Measurements from ENCODE around the gene PLA2G6.

The PLA2G6 gene

DNA sequence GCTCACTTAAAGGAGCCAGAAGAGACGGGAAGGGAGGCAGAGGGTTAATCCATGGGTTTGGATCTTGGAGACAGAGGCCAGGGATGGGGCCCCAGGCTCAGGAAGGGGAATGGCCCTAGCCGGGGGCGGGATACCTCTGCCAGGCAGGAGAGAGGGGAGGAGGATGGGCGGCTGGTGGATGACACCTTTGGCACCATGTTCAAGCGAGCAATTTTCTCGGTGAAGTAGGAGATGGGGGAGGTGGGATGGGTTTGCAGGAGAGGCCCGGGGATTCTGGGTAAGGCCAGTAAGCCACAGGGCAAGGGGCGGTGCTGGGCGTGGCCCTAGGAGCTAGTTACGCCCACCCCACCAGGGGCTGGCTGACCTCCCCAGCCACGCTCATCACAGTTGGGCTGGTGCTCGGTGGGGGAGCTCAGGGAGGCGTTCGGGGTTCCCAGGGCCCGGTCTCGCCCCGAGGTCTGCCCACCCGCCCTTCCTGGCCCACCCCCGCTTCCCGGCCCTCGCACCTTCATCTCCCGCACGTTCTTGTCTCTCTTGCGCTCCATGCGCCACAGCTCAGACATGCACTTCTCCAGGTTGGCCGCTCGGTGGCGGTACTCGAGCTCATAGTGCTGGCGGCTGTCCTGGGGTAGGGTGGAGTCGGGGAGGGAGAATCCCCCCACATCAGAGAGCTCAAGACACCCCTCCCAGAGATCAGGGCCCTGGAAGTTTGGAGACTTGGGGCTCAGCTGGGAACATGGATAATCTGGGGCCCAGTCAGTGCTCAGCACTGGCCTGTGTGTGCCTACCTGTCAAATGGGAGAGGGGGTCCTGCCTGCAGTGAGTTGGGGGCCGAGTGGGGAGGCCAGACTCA is 83.8 kb downstream of the PLA2G6 start:
- TF ChIP-seq SIN3A (IDR thresholded peaks at IDR 0.05; ENCODE audit: borderline replicate concordance, insufficient read depth, low read length) (no peak), FOXP2 (optimal IDR thresholded peaks at IDR 0.05; ENCODE audit: borderline replicate concordance, extremely low read depth, extremely low read length, insufficient read depth) (no peak), TAF1 (IDR thresholded peaks at IDR 0.05; ENCODE audit: borderline replicate concordance, insufficient read depth, low read length) (no peak), POLR2AphosphoS5 (IDR thresholded peaks at IDR 0.05; ENCODE audit: low read depth, low read length) (no peak)
- TF ChIP-seq, protein P1, sequence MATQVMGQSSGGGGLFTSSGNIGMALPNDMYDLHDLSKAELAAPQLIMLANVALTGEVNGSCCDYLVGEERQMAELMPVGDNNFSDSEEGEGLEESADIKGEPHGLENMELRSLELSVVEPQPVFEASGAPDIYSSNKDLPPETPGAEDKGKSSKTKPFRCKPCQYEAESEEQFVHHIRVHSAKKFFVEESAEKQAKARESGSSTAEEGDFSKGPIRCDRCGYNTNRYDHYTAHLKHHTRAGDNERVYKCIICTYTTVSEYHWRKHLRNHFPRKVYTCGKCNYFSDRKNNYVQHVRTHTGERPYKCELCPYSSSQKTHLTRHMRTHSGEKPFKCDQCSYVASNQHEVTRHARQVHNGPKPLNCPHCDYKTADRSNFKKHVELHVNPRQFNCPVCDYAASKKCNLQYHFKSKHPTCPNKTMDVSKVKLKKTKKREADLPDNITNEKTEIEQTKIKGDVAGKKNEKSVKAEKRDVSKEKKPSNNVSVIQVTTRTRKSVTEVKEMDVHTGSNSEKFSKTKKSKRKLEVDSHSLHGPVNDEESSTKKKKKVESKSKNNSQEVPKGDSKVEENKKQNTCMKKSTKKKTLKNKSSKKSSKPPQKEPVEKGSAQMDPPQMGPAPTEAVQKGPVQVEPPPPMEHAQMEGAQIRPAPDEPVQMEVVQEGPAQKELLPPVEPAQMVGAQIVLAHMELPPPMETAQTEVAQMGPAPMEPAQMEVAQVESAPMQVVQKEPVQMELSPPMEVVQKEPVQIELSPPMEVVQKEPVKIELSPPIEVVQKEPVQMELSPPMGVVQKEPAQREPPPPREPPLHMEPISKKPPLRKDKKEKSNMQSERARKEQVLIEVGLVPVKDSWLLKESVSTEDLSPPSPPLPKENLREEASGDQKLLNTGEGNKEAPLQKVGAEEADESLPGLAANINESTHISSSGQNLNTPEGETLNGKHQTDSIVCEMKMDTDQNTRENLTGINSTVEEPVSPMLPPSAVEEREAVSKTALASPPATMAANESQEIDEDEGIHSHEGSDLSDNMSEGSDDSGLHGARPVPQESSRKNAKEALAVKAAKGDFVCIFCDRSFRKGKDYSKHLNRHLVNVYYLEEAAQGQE (IDR thresholded peaks at IDR 0.05; ENCODE audit: insufficient read depth in 1 of 2, low read depth in 2 of 2, low read length in 2 of 2): no peak

DNA sequence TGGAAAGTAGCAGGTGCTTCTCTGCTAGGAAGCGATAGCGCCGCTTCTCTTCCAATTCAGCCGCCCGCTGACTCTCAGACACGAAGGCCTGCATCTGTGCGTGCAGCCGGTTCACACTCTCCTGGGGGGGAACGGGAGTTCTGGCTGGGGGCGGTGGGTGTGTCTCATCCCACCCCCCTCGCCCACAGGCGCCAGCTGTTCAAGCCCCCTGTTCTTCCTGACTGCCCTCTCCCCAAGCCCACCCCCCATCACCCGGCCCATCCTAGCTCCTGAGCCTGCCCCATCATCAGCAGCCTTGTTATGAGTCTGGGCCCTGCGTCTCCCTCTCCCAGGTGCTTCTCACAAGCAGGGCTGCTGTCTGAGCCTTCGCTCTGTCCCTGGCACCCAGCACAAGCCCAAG is 84.6 kb downstream of the PLA2G6 start:
- TF ChIP-seq SIN3A (IDR thresholded peaks at IDR 0.05; ENCODE audit: borderline replicate concordance, insufficient read depth, low read length): no peak
- TF ChIP-seq POLR2AphosphoS5 (IDR thresholded peaks at IDR 0.05; ENCODE audit: low read depth, low read length): no peak
- no peak for TF ChIP-seq TAF1 (IDR thresholded peaks at IDR 0.05; ENCODE audit: borderline replicate concordance, insufficient read depth, low read length)
- TF ChIP-seq, protein P1 (IDR thresholded peaks at IDR 0.05; ENCODE audit: insufficient read depth in 1 of 2, low read depth in 2 of 2, low read length in 2 of 2): no peak
- no peak for TF ChIP-seq FOXP2 (optimal IDR thresholded peaks at IDR 0.05; ENCODE audit: borderline replicate concordance, extremely low read depth, extremely low read length, insufficient read depth)

DNA sequence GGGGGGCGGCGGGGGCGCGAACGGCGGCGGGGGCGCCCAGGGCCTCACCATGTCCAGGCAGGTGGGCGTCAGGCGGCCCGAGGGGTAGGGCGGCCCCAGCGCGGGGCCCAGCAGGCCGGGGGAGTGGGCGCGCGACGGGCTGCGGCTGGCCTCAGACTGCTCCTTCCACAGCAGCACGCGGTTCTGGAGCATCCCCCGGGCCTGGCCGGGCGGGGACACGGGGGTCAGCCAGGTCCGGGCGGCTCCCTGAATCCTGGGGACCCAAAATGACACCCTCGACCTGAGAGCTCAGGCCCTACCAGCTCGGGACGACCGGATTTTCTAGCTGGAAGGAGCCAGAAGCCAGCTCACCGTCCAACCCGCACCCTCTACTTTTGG is 92.2 kb downstream of the PLA2G6 start:
- TF ChIP-seq, protein P1 (IDR thresholded peaks at IDR 0.05; ENCODE audit: insufficient read depth in 1 of 2, low read depth in 2 of 2, low read length in 2 of 2): no peak
- TF ChIP-seq SIN3A (IDR thresholded peaks at IDR 0.05; ENCODE audit: borderline replicate concordance, insufficient read depth, low read length): no peak
- TF ChIP-seq POLR2AphosphoS5 (IDR thresholded peaks at IDR 0.05; ENCODE audit: low read depth, low read length): no peak
- no peak for TF ChIP-seq TAF1 (IDR thresholded peaks at IDR 0.05; ENCODE audit: borderline replicate concordance, insufficient read depth, low read length)
- no peak for TF ChIP-seq FOXP2 (optimal IDR thresholded peaks at IDR 0.05; ENCODE audit: borderline replicate concordance, extremely low read depth, extremely low read length, insufficient read depth)

DNA sequence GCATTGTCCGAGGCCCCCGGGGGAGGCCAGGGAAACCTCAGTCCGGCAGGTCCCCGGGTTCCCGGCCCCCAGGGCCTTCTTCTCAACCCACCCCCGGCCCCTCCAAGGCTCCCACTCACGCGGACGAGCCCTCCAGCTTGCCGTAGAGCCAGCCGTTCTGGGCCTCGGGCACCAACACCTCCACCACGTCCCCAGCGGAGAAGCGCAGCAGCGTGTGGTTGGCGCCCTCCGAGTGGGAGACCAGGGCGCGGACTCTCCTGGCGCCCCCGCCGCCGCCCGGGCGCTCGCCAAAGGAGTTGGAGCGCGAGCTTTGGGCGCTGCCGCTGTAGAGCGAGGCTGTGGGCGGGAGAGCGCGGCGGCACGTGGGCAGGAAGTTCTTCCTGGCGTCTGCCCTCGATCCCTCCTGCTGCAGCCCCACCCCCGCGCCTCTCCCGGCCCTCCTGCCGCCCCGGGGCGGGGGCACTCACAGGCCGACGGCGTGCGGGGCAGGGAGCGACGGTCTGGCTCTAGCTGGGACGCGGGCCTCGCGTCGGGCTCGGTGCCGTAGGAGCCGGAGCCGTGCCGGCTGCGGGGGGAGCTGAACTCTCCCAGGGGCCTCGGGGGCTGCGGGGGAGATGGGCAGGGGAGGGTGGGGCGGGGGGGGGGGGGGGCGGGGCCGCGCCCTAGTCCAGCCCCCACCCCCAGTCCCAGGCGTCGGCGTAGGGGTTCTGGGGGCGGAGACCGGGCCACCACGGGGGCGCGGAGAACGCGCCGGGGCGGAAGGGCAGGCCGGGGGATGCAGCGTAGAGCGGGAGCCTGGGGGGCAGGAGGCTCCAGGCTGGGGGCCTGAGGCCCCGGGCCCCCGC is 92.8 kb downstream of the PLA2G6 start:
- no peak for TF ChIP-seq TAF1 (IDR thresholded peaks at IDR 0.05; ENCODE audit: borderline replicate concordance, insufficient read depth, low read length)
- peak; percentile 69 for TF ChIP-seq FOXP2 (optimal IDR thresholded peaks at IDR 0.05; ENCODE audit: borderline replicate concordance, extremely low read depth, extremely low read length, insufficient read depth)

DNA sequence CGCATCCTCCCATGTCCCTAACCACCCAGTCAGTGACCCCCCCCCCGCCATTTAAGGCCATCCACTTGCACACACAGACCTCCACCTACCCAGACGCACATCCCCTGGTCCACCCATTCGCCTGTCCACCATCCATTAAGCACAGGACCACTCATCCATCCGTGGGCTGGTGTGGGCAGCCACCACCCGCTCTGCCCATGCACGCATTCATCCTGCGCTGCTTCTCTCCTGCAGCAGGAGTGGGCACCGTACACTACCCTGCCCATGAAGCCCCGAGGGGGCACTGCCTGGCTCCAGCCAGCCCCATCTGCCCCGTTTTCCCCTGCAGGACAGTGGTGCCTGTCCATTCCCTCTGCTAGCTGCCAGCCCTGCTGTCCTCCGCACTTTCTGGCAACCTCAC is 93.8 kb downstream of the PLA2G6 start:
- TF ChIP-seq SIN3A (IDR thresholded peaks at IDR 0.05; ENCODE audit: borderline replicate concordance, insufficient read depth, low read length): no peak
- no peak for TF ChIP-seq FOXP2 (optimal IDR thresholded peaks at IDR 0.05; ENCODE audit: borderline replicate concordance, extremely low read depth, extremely low read length, insufficient read depth)
- TF ChIP-seq TAF1 (IDR thresholded peaks at IDR 0.05; ENCODE audit: borderline replicate concordance, insufficient read depth, low read length): no peak
- TF ChIP-seq, protein P1 (IDR thresholded peaks at IDR 0.05; ENCODE audit: insufficient read depth in 1 of 2, low read depth in 2 of 2, low read length in 2 of 2): no peak
- TF ChIP-seq POLR2AphosphoS5 (IDR thresholded peaks at IDR 0.05; ENCODE audit: low read depth, low read length): no peak
